Activated CD8-positive, alpha-beta memory T cell treated with anti-CD3 and anti-CD28 coated beads for 4 hours (primary cell): Measurements from ENCODE around the gene SIPA1L3.

Experiments used
- DNase-seq, 2 donors: peaks; one replicate each; pipeline ENCODE4 v3.0.0-alpha.2; 2020; ENCODE audit warnings: low read depth in 2 of 2

The SIPA1L3 gene

DNA sequence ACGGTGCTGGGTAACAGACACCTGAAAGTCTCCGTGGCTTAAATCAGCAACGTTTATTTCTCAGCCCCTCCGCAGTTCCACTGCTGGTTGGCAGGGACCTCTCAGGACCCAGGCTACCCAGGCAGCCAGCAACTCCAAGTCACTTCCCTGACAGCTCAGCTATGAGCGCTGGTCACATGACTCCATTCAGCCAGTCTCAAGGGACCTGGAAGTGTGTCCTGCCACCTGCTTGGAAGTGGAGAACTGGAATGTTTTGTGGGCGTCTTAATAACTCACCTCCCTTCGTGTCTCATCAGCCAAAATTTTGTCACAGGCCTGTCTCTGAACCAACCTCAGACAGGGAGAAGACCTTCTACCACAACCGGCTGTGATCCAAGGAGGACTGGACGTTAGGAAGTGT lies 244.2 kb downstream of the SIPA1L3 start:
- DNase-seq, result no peak

DNA sequence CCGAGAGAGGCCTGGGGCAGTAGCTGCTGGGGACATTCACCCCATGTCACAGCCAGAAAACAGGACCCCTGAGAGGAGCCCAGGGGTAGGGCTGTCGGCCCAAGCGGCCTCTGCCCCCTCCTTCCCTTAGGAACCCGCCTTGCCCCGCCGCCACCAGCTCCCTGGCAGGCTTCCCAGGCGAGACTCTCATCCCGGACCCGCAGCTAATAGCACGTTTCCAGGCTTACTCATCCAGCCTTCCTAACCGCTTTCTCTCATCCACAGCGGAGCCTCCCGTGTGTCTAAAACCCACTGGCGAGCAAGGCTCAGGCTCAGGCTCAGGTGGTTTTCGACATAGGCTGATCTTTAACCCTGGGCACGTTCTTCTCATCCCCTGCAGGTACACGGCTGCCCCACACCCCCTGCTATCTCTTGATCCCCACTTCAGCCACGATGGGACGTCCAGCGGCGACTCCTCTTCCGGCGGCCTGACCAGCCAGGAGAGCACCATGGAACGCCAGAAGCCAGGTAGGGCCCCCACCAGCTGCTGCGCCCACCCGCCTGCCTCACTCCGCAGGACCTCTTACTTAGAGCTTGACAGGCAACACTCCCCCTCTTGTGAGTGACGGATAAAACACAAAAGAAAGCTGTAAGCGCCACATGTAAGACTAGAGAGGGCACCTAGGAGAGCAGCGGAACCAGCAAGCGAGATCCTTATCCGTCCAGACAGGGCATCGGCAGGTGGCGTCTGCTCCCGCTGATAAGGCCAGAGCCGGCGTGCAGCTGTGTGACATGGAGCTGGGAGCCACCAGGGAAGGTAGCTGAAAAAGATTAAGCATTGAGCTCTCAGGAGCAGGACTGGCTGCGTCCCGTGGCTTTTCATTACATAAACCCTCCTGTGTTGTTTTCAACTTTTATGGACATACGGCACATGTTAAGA lies 245.7 kb downstream of the SIPA1L3 start:
- no peak for DNase-seq

DNA sequence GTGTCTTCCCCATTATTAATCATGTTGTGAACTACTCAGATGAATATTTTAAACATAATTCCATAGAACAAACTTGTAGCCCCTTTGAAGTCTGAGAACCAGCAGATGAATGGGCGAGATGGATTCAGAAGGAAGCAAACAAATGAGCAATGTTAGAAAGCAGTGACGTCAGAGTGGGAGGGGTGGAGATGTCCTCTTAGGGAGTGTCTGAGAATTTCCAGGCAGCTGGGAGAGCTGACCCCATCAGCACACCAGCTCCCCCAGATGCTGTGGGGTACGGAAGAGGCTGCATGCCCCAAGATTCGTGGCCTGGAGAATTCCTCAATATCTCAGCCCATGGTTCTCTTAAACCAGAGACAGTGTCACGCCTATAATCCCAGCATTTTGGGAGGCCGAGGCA lies 248.4 kb downstream of the SIPA1L3 start:
- no peak for DNase-seq

DNA sequence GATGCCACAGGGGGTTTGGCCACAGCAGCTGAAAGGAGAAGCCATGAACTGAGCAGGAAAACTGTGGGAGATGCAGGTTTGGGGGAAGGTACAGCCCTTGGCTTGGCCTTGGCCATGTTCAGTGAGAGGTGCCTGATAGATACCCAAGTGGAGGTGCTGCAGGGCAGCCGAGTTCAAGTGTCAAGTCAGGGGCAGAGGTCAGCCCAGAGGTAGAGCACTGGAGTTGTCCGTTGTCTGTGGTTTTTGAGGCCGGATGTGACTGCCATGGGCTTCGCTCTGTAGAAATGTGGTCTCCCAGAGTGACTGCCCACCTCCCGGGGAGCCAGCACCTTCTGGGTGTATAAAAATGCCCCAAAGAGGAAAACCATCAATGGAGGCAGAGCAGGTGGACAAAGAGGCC lies 251.7 kb downstream of the SIPA1L3 start:
- DNase-seq, result no peak

- no peak for DNase-seq
Measured at GRCh38 chr19:38162094-38162493, 255.1 kb downstream of the SIPA1L3 start.

DNA sequence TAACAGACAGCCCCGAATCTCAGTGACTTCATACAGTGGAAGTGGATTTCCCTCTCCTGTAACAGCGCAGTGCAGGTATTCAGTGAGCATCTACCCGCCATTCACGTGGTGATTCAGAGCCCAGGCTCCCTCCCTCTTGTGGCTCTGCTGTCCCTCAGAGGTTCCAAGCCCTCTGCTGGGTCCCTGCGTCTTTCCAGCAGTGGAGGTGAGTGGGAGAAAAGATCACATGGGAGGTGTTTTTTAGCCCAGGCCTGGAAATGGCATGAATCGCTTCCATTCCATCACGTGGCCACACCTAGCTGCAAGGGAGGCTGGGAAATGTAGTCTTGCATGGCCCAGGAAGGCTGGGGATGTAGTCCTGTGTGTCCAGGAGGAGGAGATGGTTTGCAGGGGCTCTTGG lies 255.6 kb downstream of the SIPA1L3 start:
- no peak for DNase-seq

DNA sequence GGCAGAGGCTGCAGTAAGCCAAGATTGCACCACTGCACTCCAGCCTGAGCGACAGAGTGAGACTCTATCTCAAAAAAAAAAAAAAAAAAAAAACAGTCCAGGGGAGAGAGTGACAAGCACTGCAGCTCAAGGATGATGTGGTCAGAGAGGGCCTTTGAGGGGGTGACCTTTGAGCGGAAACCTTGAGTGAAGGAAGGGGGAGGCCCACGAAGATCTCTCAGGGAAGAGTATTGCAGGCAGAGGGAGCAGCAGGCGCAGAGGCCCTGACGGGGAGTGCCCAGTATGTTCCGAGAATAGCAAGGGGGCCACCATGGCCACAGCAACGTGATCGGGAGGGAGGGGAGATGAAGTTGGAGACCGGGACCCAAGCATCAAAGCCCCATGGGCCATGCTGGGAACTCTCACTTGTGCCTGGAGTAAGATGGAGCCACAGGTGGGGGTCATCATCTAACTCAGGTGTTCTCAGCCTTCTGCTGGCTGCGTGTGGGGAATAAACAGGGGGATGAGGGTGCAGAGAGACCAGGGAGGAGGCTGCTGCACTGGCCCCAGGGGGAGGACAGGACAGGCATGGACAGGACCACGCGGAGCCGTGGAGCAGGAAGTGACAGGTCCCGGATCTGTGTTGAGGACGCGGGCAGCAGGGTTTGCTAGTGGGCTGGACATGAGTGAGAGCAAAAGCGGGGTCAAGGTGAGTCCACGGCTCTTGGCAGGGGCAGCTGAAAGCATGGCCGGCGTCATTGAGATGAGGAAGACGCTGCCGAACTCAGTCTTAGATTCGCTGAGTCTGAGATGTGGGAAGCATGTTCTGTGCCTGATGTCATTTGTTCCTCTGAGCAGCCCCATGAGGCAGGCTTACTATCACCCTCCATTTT lies 256.6 kb downstream of the SIPA1L3 start:
- DNase-seq, result no peak

DNA sequence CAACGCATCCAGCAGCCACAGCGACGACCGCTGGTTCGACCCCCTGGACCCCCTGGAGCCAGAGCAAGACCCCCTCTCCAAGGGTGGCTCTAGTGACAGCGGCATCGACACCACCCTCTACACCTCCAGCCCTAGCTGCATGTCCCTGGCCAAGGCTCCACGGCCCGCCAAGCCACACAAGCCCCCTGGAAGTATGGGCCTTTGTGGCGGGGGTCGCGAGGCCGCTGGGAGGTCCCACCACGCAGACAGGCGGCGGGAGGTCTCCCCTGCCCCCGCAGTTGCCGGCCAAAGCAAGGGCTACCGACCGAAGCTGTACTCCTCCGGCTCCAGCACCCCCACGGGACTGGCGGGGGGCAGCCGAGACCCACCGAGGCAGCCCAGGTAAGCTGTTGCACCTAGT lies 257.5 kb downstream of the SIPA1L3 start:
- no peak for DNase-seq

DNA sequence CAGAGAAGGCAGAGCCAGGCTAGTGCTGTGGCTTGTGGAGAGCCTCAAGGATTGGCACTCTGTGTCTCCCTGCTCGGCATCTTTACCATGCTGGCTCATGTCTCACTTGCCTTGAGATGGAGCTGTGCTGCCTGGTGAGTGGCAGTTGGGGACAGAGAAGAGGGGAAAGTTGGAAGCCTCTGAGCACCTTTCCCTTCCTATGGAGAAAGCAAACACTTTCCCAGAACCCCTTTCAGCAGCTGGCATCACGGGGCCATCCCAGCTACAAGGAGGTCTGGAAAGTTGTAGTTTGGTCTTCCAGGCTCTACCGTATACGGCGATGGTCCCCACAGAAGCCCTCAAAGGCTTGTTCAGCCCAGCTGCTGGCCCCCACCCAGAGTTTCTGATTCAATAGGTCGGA lies 258.3 kb downstream of the SIPA1L3 start:
- DNase-seq, result no peak

GRCh38 chr19:38168637-38169036 lies 261.6 kb downstream of the SIPA1L3 start:
- DNase-seq, result no peak

DNA sequence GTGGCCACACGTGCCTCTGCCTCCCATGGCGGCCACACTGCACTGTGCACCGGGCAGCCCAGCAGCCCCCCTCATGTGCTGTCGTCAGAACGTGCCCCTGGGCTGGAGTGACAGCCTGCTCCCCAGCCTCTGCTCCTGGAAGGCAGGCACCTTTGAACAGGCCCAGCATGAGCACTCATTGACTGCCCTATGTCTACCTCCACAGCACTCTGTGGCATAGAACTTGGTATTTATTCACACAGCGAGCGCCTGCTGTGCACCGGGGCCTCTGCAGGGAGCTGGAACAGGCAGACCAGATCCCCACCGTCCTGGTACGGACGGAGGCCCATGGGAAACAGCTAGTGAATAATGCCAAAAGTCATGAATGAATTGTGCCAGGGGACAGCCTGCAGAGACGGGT lies 263.3 kb downstream of the SIPA1L3 start:
- no peak for DNase-seq

- DNase-seq, result no peak
Measured at GRCh38 chr19:38172001-38172400, 265.0 kb downstream of the SIPA1L3 start.

DNA sequence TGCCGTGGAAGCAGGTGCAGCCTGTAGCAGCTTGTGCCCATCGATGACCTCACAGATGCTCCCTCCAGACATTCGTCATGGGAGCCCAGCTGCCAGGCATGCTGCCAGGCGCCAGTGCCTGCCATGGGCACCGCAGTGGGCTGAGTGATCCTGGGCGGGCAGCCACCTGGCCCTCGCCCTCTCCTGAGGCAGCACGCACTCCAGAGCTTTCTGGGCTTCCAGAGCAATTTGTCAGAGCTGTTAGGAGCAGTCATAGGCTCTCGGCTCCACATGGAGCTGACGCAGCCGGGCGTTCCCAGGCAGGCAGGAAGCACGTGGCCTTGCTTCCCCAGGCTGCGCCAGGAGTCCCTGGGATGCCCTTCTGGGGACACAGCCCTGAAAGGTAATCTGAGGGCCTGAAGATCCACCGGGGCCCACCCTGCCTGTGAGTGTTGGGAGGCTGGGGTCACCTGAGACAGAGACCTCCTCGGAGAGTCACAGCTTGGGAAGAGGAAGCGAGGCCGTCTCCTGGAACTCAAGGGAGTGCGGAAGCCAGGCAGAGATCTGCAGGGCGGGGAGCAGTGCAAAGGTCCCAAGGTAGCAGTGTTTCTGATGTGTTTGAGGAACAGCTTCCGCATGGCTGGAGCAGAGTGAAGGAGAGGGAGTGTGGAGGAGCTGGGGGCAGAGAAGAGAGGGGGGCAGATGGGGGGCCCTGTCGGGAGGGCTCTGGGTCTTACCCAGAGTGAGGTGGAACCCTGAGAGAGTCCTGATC lies 266.5 kb downstream of the SIPA1L3 start:
- no peak for DNase-seq

- no peak for DNase-seq
Measured at GRCh38 chr19:38175422-38175821, 268.4 kb downstream of the SIPA1L3 start.

DNA sequence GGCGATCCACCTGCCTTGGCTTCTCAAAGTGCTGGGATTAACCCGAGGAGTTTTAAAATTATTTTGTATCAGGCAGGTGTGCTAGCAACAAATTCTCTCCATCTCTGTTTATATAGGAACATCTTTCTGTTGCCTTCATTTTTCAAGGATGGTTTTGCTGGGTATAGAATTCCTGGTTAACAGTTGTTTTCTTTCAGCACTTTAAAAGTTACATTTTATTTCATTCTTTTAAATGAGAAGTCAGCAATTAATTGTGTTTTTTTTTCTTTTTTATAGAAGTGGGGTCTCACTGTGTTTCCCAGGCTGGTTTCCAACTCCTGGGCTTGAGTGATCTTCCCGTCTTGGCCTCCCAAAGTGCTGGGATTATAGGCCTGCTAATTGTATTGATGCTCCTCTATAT lies 273.1 kb downstream of the SIPA1L3 start:
- no peak for DNase-seq

GRCh38 chr19:38182536-38183210 lies 275.7 kb downstream of the SIPA1L3 start:
- DNase-seq, result no peak

DNA sequence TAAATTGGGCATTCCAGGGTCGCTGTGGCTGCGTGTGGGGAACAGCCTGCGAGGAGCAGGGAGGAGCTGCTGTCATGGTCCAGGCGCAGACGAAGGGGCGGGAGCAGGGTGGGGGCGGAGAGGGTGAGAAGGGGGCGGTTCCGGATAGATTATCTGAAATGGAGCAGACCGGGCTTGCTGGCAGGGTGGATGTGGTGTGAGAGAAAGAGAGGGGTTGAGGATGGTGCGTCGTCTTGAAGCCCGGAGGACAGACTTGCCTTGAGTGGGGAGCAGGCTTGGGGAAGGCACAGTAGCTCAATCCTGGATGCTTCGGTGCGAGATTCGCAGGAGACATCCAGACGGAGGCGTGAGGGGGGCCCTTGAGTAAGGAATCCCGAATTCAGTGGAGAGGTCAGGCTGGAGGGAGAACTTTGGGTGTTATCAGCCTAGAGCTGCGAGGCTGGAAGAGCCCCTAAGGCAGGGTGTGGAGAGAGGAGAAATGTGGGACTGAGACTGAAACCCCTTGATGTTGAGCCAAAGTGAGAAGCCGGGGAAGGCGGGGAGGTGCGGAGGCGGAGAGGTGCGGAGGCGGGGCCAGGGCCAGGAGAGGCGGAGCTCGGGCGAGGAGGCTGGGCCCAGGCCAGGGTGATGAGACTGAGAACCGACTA lies 276.4 kb downstream of the SIPA1L3 start:
- DNase-seq, result no peak

DNA sequence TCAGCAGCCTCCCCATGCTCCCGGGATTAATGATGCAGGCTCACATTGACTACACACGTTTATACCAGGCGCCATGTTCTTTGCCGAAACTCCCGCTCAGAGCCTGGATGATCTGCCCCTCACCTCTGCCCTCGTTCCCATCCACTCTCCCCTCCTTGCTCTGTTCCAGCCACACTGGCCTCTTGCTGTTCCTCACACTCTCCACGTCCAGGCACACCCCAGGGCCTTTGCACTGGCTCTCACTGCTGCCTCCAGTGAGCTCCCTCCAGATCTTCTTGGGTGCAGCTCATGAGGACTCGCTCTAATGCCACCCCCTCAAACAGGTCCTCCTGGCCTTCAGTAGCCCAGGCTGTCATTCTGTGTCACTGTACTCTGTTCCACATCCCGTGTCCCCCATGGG lies 277.8 kb downstream of the SIPA1L3 start:
- DNase-seq, result no peak

DNA sequence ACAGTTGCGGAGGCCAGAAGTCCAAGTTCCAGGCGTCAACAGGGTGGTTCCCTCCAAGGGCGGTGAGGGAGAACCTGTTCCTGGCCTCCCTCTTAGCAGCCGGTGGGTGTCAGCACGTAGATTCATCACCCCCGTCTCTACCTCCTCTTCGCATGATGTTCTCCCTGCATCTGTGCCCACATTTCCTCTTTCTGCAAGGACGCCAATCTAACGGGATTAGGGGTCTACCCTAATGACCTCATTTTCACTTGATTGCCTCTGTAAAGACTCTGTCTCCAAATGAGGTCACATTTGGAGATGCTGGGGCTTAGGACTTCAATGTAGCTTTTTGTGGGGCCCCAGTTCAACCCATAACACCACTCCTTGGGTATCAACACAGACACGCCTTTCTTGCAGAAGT lies 278.6 kb downstream of the SIPA1L3 start:
- no peak for DNase-seq

DNA sequence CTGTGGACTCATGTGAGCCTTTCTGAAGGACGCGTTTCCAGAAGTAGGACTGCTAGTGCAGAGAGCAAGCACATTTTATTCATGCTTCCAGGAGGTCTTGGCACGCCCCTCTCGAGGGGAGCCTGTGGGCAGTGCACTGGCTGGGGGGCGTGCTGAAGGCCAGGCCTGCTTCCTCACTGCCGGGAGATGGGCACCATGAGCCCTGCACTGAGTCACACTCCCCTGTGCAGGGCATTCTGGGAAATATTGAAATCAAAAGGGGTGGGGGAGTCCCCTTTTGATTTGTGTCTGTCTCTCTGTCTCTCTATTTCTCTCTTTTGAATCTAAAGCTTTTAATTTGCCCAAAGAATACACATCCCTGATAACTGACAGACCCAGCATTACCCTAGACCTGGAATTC lies 283.1 kb downstream of the SIPA1L3 start:
- no peak for DNase-seq

- DNase-seq, result no peak
Measured at GRCh38 chr19:38190793-38191192, 283.8 kb downstream of the SIPA1L3 start.
